Urothelium cell line (cell line): ENCODE results near the gene C1orf116.
"Not testable (repeated sequence)": the region's sequence is repeated elsewhere in the genome, so short reads cannot be mapped to it uniquely, and the experiment has no call there.

Experiments used
- DNase-seq: peaks from one replicate; pipeline ENCODE4 v3.0.0; 2011; ENCODE audit warnings: low spot score, mixed read lengths
- FAIRE-seq: peaks from 2 replicates; lab custom pipeline; 2011; peaks lifted over from hg19 to GRCh38; lab: Jason Lieb, UNC

The C1orf116 gene

GRCh38 chr1:207060596-207060995 is 28.0 kb upstream of the C1orf116 start:
- FAIRE-seq (no peak), DNase-seq (no peak)

- DNase-seq: no peak
- FAIRE-seq: no peak
Measured at GRCh38 chr1:207059881-207060280, 27.3 kb upstream of the C1orf116 start.

GRCh38 chr1:207058878-207059867 is 26.6 kb upstream of the C1orf116 start:
- FAIRE-seq: no peak
- no peak for DNase-seq

DNA sequence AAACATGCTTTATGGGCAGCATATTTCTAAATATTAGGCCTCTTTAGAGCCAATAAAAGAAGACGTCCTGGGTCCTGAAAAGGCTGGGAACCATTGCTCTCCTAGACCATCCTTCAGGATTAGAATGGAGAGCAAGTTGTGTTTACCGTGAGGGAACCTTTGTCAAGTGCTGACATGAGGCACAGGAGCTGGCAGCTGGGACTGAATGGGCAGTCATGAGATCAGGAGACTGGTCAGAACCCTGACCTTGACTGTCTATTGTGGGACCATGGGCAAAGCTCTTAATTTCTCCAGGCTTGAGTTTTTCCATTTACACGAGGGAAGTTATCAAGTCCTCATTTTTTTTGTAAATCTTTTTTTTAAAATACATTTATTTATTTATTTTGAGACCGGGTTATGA is 25.7 kb upstream of the C1orf116 start:
- DNase-seq (no peak), FAIRE-seq (no peak)

- no peak for FAIRE-seq
- DNase-seq: no peak
Measured at GRCh38 chr1:207056673-207057072, 24.1 kb upstream of the C1orf116 start.

DNA sequence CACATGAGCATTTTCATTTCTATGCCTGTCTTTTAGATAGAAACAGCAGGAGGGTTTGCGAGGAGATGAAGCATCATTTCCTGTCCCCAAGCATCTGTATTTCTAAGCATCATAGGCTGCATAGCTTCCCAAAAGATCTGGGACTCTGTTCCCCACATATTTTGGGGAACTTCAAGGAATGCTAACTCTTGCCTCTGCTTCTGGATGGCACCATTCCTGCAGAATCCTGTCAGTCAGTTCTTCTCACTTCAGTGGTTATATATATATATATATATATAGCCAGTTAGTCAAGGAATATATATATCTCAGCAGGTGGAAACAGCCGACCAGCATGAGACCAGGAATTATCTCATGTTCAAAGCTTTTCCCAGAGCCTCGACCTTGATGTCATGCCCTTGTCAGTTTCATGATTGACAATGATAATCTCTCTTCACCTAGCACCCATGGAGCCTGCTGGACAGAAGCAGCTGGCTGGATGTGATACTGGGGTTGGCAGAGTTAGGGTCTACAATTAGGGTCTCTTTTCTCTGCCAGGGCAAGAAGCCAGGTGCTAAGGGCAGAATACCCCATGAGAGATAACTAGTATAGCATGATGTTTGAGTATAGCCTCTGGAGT is 22.9 kb upstream of the C1orf116 start:
- FAIRE-seq (no peak), DNase-seq (no peak)

DNA sequence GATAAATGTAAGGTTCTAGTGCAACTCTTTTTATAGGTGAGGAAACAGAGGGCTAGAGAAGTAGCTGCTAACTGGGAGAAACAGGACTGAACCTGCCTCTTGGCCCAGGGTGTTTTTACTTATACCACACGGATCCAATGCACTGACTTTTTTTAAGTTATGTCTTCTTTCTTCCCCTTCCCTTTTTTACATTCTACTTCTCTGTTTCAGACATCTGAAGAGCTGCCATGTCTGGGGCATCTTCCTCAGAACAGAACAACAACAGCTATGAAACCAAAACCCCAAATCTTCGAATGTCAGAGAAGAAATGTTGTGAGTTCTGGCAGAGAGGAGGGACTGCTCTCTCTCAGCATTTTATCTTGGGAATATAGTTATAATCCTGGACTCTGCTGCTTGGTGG is 21.9 kb upstream of the C1orf116 start:
- FAIRE-seq (no peak), DNase-seq (no peak)

DNA sequence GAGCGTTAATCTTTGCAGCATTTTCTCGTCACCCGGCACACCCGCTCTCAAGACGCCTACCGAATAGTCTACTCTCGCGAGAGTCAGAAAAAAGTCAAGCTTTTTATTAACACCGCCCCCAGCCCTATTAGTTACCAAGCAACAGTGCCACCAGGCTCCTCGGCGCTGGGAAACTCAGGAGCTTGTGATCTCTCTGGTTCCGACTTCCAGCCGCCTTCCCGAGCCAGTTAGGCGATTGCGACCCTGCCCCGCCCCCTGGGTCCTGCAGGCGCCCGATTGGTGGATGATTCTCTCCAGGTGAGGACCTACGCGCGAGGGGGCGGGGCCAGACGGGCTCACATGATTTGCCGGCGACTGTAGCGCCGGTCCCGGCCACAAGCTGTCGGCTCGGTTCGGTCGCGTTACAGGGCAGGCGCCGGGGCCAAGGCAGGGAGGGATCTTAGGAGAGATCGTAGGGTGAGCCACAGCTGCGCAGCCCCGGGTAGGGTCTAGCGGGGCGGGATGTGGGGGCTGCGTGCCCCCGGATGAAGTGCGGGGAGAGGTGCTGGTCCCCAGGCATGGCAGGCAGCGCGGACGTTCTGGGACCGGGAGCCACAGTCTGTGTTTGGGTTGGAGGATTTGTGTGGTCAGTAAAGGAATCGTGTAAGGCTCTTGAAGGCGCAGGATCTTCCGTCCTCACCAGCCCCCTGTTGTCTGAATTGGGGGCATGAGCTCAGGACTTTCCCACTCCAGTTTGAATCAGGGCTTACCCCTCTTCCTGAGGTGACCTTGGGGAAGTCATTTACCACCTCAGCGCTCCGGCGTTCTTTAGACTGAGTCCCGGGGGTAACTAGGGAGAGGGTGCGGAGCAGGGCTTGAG is 20.6 kb upstream of the C1orf116 start, which contains the start of gene PFKFB2:
TSS of gene PFKFB2 (plus strand) at position 365 of the 859 bp plus-strand sequence. CDS start 1,443 bp downstream, outside the sequence.
- DNase-seq: peak; percentile 98
- FAIRE-seq: no peak

DNA sequence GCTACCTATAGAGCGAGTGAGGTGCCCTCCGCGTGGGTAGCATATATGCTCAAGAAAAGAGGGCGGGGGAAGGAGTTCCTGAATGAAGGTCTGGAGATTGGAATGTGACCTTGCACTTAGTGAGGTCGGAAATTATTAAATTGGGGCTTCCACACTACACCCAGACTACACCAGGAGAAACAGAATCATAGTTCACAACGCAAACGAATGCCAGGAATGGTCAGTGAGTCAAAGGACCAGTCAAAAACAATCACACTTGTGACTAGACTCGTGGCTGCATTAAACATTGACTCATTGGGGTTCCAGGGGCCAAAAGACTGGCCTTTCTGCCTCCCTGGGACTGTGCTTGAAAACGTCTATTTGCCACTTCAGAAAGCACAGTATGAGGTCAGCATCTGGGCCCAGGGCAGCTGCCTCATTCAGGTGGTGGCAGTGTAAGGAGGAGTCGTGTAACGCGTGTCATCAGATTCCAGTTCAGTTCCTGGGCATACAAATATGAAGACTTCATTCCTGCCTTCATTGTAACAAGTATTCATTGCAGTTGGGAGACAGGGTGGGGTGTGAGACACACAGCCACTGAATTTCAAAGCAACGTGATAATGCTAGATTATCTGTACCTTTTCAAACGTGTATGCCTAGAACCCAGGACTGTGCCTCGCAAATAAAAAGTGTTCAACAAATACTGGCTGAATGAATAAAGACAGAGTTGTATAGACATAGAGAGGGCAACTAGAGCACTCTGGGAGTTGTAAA is 18.8 kb upstream of the C1orf116 start, which contains the start of gene YOD1:
TSS of gene YOD1 (minus strand) at position 18 of the 753 bp plus-strand sequence. CDS start 178 bp downstream, outside the sequence.
- DNase-seq (peak; percentile 20), FAIRE-seq (no peak)

- FAIRE-seq: no peak
Measured at GRCh38 chr1:207050480-207051190, 18.1 kb upstream of the C1orf116 start.

DNA sequence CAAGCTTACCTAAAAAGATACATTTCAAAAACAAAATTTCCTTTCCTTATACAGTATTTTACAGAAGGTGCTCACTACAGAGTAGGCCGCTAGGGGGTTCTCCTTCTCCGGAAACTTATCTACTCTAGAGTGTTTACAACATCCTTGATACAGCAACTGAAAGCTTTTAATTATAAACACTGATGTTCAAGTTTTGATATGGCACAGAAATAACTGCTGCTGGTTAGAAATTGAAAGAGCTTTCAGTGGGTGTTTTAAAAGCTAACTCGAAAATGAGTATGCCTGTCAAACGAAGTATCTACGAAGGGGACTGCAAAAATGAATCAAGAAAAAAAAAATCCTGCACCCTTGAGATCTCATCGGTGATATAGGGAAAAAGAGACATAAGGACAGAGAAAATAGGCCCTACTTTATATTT is 17.4 kb upstream of the C1orf116 start:
- no peak for DNase-seq
- FAIRE-seq: no peak

More at GRCh38 chr1:207050480-207051190, 18.1 kb upstream of the C1orf116 start:
- peak; percentile 92 for DNase-seq

- DNase-seq: no peak
- FAIRE-seq: no peak
Measured at GRCh38 chr1:207049514-207049913, 17.0 kb upstream of the C1orf116 start.

DNA sequence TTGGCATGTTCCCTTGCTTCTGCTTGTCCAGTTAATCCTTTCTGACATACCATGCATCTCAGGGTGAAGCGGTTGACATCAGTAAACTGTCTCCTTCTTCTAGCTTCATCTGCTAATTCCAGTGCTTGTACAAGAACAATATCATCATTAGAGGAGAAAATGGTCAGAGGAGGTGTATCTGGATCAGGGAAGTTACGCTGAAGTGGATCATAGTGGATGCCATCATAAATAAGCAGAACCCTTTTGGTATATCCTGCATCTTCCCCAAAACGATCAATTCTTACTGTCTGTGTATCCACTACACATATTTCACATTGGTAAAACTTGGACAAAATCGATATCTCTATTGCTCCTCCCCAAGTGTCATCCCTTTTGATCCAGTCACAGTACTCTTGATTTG is 16.5 kb upstream of the C1orf116 start:
- DNase-seq: no peak
- FAIRE-seq: no peak

DNA sequence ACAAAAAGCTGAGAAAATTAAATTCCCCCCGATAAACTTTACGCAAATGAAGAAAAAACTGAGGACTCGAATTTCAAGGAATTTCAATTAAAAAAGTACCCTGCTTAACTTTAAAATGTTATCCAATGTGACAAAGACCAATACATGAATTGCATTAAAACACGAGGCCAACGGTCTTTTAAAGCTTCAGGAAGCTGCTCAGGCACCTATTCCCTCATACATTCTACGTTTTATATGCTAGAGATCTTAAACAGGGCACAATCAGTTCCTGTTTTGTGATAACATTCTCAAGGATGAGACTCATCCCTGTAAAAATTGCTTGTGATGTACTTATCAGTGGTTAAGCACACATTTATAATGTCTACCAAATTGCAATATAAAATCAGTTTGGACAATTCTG is 15.5 kb upstream of the C1orf116 start:
- DNase-seq: no peak
- no peak for FAIRE-seq

DNA sequence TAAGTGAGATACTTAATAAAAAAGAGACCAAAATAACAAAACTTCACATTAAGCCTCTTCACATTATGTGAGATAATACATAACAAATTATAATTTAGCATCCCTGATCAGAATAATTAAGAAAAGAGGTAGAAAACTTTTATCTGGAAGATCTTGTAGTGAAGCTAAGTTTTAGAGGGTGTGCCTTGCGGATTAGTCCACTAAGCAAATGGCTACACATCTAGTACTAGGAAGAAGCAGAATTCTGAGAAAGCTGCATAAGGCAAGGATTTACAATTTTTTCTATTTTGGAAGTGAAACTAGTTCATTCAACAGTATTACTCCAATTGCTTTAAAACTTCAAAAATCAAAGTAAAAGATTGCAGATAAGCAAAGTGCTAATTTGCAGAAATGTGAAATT is 14.9 kb upstream of the C1orf116 start:
- DNase-seq (no peak), FAIRE-seq (no peak)

- FAIRE-seq (no peak), DNase-seq (no peak)
Measured at GRCh38 chr1:207045453-207045852, 12.9 kb upstream of the C1orf116 start.

DNA sequence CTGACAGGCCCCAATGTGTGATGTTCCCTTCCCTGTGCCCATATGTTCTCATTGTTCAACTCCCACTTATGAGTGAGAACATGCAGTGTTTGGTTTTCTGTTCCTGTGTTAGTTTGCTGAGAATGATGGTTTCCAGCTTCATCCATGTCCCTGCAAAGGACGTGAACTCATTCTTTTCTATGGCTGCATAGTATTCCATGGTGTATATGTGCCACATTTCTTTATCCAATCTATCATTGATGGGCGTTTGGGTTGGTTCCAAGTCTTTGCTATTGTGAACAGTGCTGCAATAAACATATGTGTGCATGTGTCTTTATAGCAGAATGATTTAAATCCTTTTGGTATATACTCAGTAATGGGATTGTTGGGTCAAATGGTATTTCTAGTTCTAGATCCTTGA is 8.8 kb upstream of the C1orf116 start:
- not testable (repeated sequence) for FAIRE-seq, DNase-seq

- DNase-seq: no peak
- no peak for FAIRE-seq
Measured at GRCh38 chr1:207040181-207040533, 7.6 kb upstream of the C1orf116 start.

- DNase-seq (no peak), FAIRE-seq (no peak)
Measured at GRCh38 chr1:207039380-207040180, 7.0 kb upstream of the C1orf116 start.
